GM12878 (cell line): ENCODE data around the gene SPACDR. TPM values are rescaled to one million over a fixed set of nuclear protein-coding genes. Genes with fewer than 3 reads are reported as not detected.

Experiments
- ASH2L ChIP-seq: fragments of 300-600, 200-600 bp; sonication (generic); IDR thresholded peaks from 2 replicates; pipeline ENCODE4 v1.6.1; 2017; ENCODE audit warnings: low read depth, mild to moderate bottlenecking, borderline replicate concordance
- BCL11A ChIP-seq: IDR thresholded peaks from 2 replicates; pipeline ENCODE4 v1.6.1; 2011; ENCODE audit warnings: low read depth, low read length
- BMI1 ChIP-seq: fragments of 450-650 bp; IDR thresholded peaks from 2 replicates; pipeline ENCODE4 v1.6.1; 2016; ENCODE audit warnings: mild to moderate bottlenecking, moderate library complexity, borderline replicate concordance
- CREM ChIP-seq: IDR thresholded peaks from 2 replicates; pipeline ENCODE4 v1.6.1; 2014; ENCODE audit warnings: antibody characterized with exemption, low read depth
- ELK1 ChIP-seq: IDR thresholded peaks from 2 replicates; pipeline ENCODE4 v1.6.1; 2012; ENCODE audit warnings: low read depth, low read length, improper control_type of control experiment
- ETV6 ChIP-seq, 2 experiments: fragments of 450-650 bp in 1 of 2; IDR thresholded peaks in 1 of 2; conservative IDR thresholded peaks in 1 of 2; 2 replicates each; pipeline ENCODE4 v1.6.1; 2014; ENCODE audit warnings: antibody characterized with exemption in 1 of 2, borderline replicate concordance in 1 of 2, low read depth in 1 of 2, mild to moderate bottlenecking in 1 of 2, moderate library complexity in 1 of 2
- HDAC6 ChIP-seq: fragments of 200-600 bp; sonication (generic); IDR thresholded peaks from one replicate; pipeline ENCODE4 v1.8.0; 2017; ENCODE audit warnings: antibody characterized with exemption; ENCODE audit not compliant: unreplicated experiment
- MLLT1 ChIP-seq: fragments of 450-650 bp; IDR thresholded peaks from 2 replicates; pipeline ENCODE4 v1.6.1; 2016; ENCODE audit warnings: mild to moderate bottlenecking
- MXI1 ChIP-seq: fragments of 150-350 bp; IDR thresholded peaks from 2 replicates; pipeline ENCODE4 v1.6.1; 2011; ENCODE audit warnings: low read depth, mild to moderate bottlenecking, inconsistent platforms, low read length, improper control_type of control experiment
- POLR2A ChIP-seq: IDR thresholded peaks from 2 replicates; pipeline ENCODE4 v1.6.1; 2011; ENCODE audit warnings: low read depth, mild to moderate bottlenecking, low read length
- RELB ChIP-seq: fragments of 450-650 bp; IDR thresholded peaks from 2 replicates; pipeline ENCODE4 v1.6.1; 2017; ENCODE audit warnings: low read depth, mild to moderate bottlenecking, moderate library complexity
- RFX5 ChIP-seq: IDR thresholded peaks from 2 replicates; pipeline ENCODE4 v1.6.1; 2011; ENCODE audit warnings: low read depth, low read length, improper control_type of control experiment
- SIN3A ChIP-seq: IDR thresholded peaks from 2 replicates; pipeline ENCODE4 v1.6.1; 2012; ENCODE audit warnings: low read depth, low read length, improper control_type of control experiment
- SMAD1 ChIP-seq: fragments of 450-650 bp; IDR thresholded peaks from 2 replicates; pipeline ENCODE4 v1.6.1; 2018; ENCODE audit warnings: mild to moderate bottlenecking, low read depth; ENCODE audit not compliant: partially characterized antibody
- TAF1 ChIP-seq: IDR thresholded peaks from 2 replicates; pipeline ENCODE4 v1.6.1; 2011; ENCODE audit warnings: mild to moderate bottlenecking, low read depth, low read length, borderline replicate concordance
- ZBTB4 ChIP-seq: fragments of 450-650 bp; formaldehyde crosslinking; IDR thresholded peaks from 2 replicates; pipeline ENCODE4 v1.4.0; 2022; ENCODE audit warnings: mild to moderate bottlenecking, moderate library complexity
- ZNF687 ChIP-seq: fragments of 450-650 bp; IDR thresholded peaks from 2 replicates; pipeline ENCODE4 v1.6.1; 2017; ENCODE audit warnings: mild to moderate bottlenecking, moderate library complexity
- polyA plus RNA-seq, 11 experiments: library from polyadenylated mRNA; depleted of rRNA in 4 of 11; unstranded in 6 of 11; stranded (reverse) in 5 of 11; fragments of >200 nt; fragmentation: Nextera tagmentation in 4 of 11; fragmentation: Illumina TruSeq in 1 of 11; extraction: Ambion mirVana in 4 of 11; extraction: Trizol in 1 of 11; gene quantifications; 1 replicate in 1 of 11; 2 replicates in 10 of 11; pipeline versions ENCODE4 v1.2.1 to v1.2.3, GENCODE V29; 2011 to 2016; ENCODE audit warnings: inconsistent platforms in 2 of 11, missing spikeins in 2 of 11, low read depth in 1 of 11
- total RNA-seq, 4 experiments: library from RNA; depleted of rRNA in 3 of 4; stranded (reverse); fragments of >200 nt in 3 of 4; fragmentation: Illumina TruSeq in 1 of 4; extraction: Trizol in 1 of 4; gene quantifications; 2 replicates each; pipeline versions ENCODE4 v1.2.1 to v1.2.3, GENCODE V29; 2013 to 2021

The SPACDR gene
- total and polyA plus RNA-seq, 10 of the 15 experiments (the other 5 are each of a cell fraction or from before 2014, with no cell fraction given), result 0.18 to 1.5 (median 0.63) TPM

GRCh38 chr7:100428967-100429636, 35.0 kb downstream of the SPACDR start (continued):
- TF ChIP-seq ZNF687 (no peak), RELB (no peak), ZBTB4 (CRISPR knock-in tag) (peak; percentile 12; the same call in 1 of the 2 replicates), SIN3A (peak; percentile 47), TAF1 (peak; percentile 25), ETV6 (conservative IDR thresholded peaks at IDR 0.05 in 1 of 2, IDR thresholded peaks at IDR 0.05 in 1 of 2; ENCODE audit: borderline replicate concordance in 1 of 2, low read depth in 1 of 2) (no peak), HDAC6 (peak; percentile 26), MXI1 (peak; percentile 80), BMI1 (peak; percentile 2), CREM (peak; percentile 85), ELK1 (peak; percentile 12; the same call in 1 of the 2 replicates), BCL11A (0 out of 2 replicates have a peak, but pooled peaks have one; percentile 9), MLLT1 (peak; percentile 13), RFX5 (peak; percentile 1; the same call in 1 of the 2 replicates), POLR2A (peak; percentile 89), SMAD1 (peak; percentile 69), ASH2L (0 out of 2 replicates have a peak, but pooled peaks have one; percentile 5)
